Kidney (tissue), 14 donors: Measurements from ENCODE around the gene HINFP. TPM values are rescaled to one million over a fixed set of nuclear protein-coding genes. Genes with fewer than 3 reads are reported as not detected.
"Not testable (repeated sequence)": the region's sequence is repeated elsewhere in the genome, so short reads cannot be mapped to it uniquely, and the experiment has no call there.

Experiments used
- DNase-seq, 5 donors: peaks; one replicate each; pipeline ENCODE4 v3.0.0-alpha.2; 2013 to 2020
- FAIRE-seq: peaks from 2 replicates; lab custom pipeline; 2012; peaks lifted over from hg19 to GRCh38; lab: Jason Lieb, UNC
- H3K27ac ChIP-seq, 2 donors: one replicate each; pipeline ENCODE4 v1.7.0; 2013; ENCODE audit warnings: low read depth in 2 of 2, low read length in 2 of 2, inconsistent platforms in 1 of 2
- H3K27me3 ChIP-seq: one replicate; pipeline ENCODE4 v1.7.1; 2013; ENCODE audit warnings: low read length, inconsistent platforms; ENCODE audit not compliant: control insufficient read depth, insufficient read depth
- H3K36me3 ChIP-seq, 3 donors: one replicate each; pipeline versions ENCODE4 v1.7.0 to v1.7.1; 2013; ENCODE audit warnings: low read length in 3 of 3, control low read depth in 1 of 3, inconsistent platforms in 1 of 3; ENCODE audit not compliant: insufficient read depth in 3 of 3, control insufficient read depth in 2 of 3
- H3K4me1 ChIP-seq, 3 donors: one replicate each; pipeline versions ENCODE4 v1.7.0 to v1.7.1; 2013; ENCODE audit warnings: low read length in 3 of 3, inconsistent platforms in 1 of 3, low read depth in 1 of 3; ENCODE audit not compliant: control insufficient read depth in 2 of 3, insufficient read depth in 2 of 3
- H3K4me3 ChIP-seq, 3 donors: one replicate each; pipeline versions ENCODE4 v1.7.0 to v1.8.1; 2013; ENCODE audit warnings: low read length in 3 of 3, control low read depth in 1 of 3, inconsistent platforms in 1 of 3
- H3K9ac ChIP-seq, 3 donors: one replicate each; pipeline versions ENCODE4 v1.7.0 to v1.7.1; 2013; ENCODE audit warnings: low read length in 3 of 3, control low read depth in 1 of 3, inconsistent platforms in 1 of 3
- H3K9me3 ChIP-seq, 3 donors: one replicate each; pipeline versions ENCODE4 v1.7.0 to v1.7.1; 2013; ENCODE audit warnings: low read length in 3 of 3, control low read depth in 1 of 3, inconsistent platforms in 1 of 3; ENCODE audit not compliant: control insufficient read depth in 2 of 3, insufficient read depth in 1 of 3
- CTCF ChIP-seq: IDR thresholded peaks from 3 replicates; pipeline ENCODE4 v1.5.1; 2012; ENCODE audit warnings: mild to moderate bottlenecking, moderate library complexity, borderline replicate concordance; ENCODE audit not compliant: insufficient read depth; ENCODE audit errors: extremely low read depth
- intact Hi-C: fragments of 100-400 bp; cut with DNase I; formaldehyde crosslinking; loops from one replicate; pipeline ENCODE4 v1.11.1; 2022
- polyA plus RNA-seq: library from polyadenylated mRNA; stranded (reverse); fragments of 350-450 nt; fragmentation: Illumina TruSeq; extraction: RNeasy Lipid Tissue Mini Kit (QIAGEN cat#74804); gene quantifications from one replicate; pipeline ENCODE4 v1.2.3, GENCODE V29; 2014; ENCODE audit warnings: low read depth, low replicate concordance; ENCODE audit not compliant: insufficient read depth
- total RNA-seq: library from RNA; stranded (reverse); fragmentation: NEBNext Ultra II Directional; extraction: Animal tissue kit (Norgen Biotek cat#: 25700); gene quantifications from one replicate; pipeline ENCODE4 v1.2.1, GENCODE V29; 2021
- donor health status: control.
- donor health status: control.
- donor health status: control.
- donor health status: control.
- donor health status: control.
- donor health status: DM: yes; HTN: yes; CAD: no.
- donor health status: Normal renal cell carcinoma (clear cell type).

Gene HINFP
- total and polyA plus RNA-seq, 2 donors from 2014 or later, result 14.5 to 29.1 TPM

- no peak for FAIRE-seq
- H3K36me3 ChIP-seq, result peaks cover 0 to 6% (median 0%) of the 10 kb centered on the region in 3 donors
- intact Hi-C loops, result no loop called here
- H3K9me3 ChIP-seq, result no peaks in the 10 kb centered on the region
- H3K9ac ChIP-seq, result no peak overlapping the region
- no peaks in the 10 kb centered on the region for H3K27me3 ChIP-seq
- TF ChIP-seq CTCF, result no peak
- H3K4me3 ChIP-seq, result no peak overlapping the region
- no peak overlapping the region for H3K27ac ChIP-seq
- H3K4me1 ChIP-seq, result peaks cover 0 to 3% (median 0%) of the 10 kb centered on the region in 3 donors
- DNase-seq, result no peak
Measured at GRCh38 chr11:119181677-119182412, 60.5 kb downstream of the HINFP start.

GRCh38 chr11:119184399-119184798, 63.0 kb downstream of the HINFP start:
- intact Hi-C loops, H3K36me3 ChIP-seq, FAIRE-seq, H3K27me3 ChIP-seq, H3K9ac ChIP-seq, DNase-seq, H3K27ac ChIP-seq, H3K4me1 ChIP-seq, H3K9me3 ChIP-seq, H3K4me3 ChIP-seq: not testable (repeated sequence)

Other genes with a start within 250 kb of the HINFP start
- 1.1 TPM for gene CXCR5, start 237.7 kb upstream of the HINFP start, total RNA-seq
- gene CXCR5, start 237.7 kb upstream of the HINFP start, polyA plus RNA-seq, result not detected
- 57.5 TPM for gene BCL9L, start 195.7 kb upstream of the HINFP start, total RNA-seq
- gene BCL9L, start 195.7 kb upstream of the HINFP start, polyA plus RNA-seq, result 5.0 TPM
- gene UPK2, start 165.3 kb upstream of the HINFP start, total RNA-seq, result not detected
- not detected for gene UPK2, start 165.3 kb upstream of the HINFP start, polyA plus RNA-seq
- gene FOXR1, start 149.8 kb upstream of the HINFP start, total RNA-seq, result not detected
- gene FOXR1, start 149.8 kb upstream of the HINFP start, polyA plus RNA-seq, result not detected
- 45.0 TPM for gene CENATAC, start 123.4 kb upstream of the HINFP start, total RNA-seq
- gene CENATAC, start 123.4 kb upstream of the HINFP start, polyA plus RNA-seq, result 19.8 TPM
- gene RPS25, start 103.2 kb upstream of the HINFP start, total RNA-seq, result 852 TPM
- 1,047 TPM for gene RPS25, start 103.2 kb upstream of the HINFP start, polyA plus RNA-seq
- 82.6 TPM for gene TRAPPC4, start 102.8 kb upstream of the HINFP start, total RNA-seq
- gene TRAPPC4, start 102.8 kb upstream of the HINFP start, polyA plus RNA-seq, result 136 TPM
- gene SLC37A4, start 90.7 kb upstream of the HINFP start, total RNA-seq, result 49.5 TPM
- 115 TPM for gene SLC37A4, start 90.7 kb upstream of the HINFP start, polyA plus RNA-seq
- gene HYOU1, start 64.4 kb upstream of the HINFP start, total RNA-seq, result 187 TPM
- gene HYOU1, start 64.4 kb upstream of the HINFP start, polyA plus RNA-seq, result 69.0 TPM
- 40.8 TPM for gene VPS11, start 53.8 kb upstream of the HINFP start, total RNA-seq
- 40.0 TPM for gene VPS11, start 53.8 kb upstream of the HINFP start, polyA plus RNA-seq
- 16.7 TPM for gene HMBS, start 36.7 kb upstream of the HINFP start, total RNA-seq
- 32.3 TPM for gene HMBS, start 36.7 kb upstream of the HINFP start, polyA plus RNA-seq
- gene DPAGT1, start 19.7 kb upstream of the HINFP start, total RNA-seq, result 34.8 TPM
- 41.0 TPM for gene DPAGT1, start 19.7 kb upstream of the HINFP start, polyA plus RNA-seq
- gene C2CD2L, start 14.2 kb upstream of the HINFP start, total RNA-seq, result 16.0 TPM
- gene C2CD2L, start 14.2 kb upstream of the HINFP start, polyA plus RNA-seq, result 17.7 TPM
- 0.25 TPM for gene ABCG4, start 27.5 kb downstream of the HINFP start, total RNA-seq
- 0.52 TPM for gene ABCG4, start 27.5 kb downstream of the HINFP start, polyA plus RNA-seq
- gene NLRX1, start 47.1 kb downstream of the HINFP start, total RNA-seq, result 21.2 TPM
- gene NLRX1, start 47.1 kb downstream of the HINFP start, polyA plus RNA-seq, result 11.9 TPM
- gene NHERF4, start 63.9 kb downstream of the HINFP start, total RNA-seq, result 3.5 TPM
- 47.9 TPM for gene NHERF4, start 63.9 kb downstream of the HINFP start, polyA plus RNA-seq
- 20.6 TPM for gene CBL, start 84.8 kb downstream of the HINFP start, total RNA-seq
- 2.0 TPM for gene CBL, start 84.8 kb downstream of the HINFP start, polyA plus RNA-seq
- 137 TPM for gene MCAM, start 195.6 kb downstream of the HINFP start, total RNA-seq
- 42.1 TPM for gene MCAM, start 195.6 kb downstream of the HINFP start, polyA plus RNA-seq
- 23.5 TPM for gene RNF26, start 212.9 kb downstream of the HINFP start, total RNA-seq
- gene RNF26, start 212.9 kb downstream of the HINFP start, polyA plus RNA-seq, result 18.2 TPM
- gene C1QTNF5, start 219.3 kb downstream of the HINFP start, total RNA-seq, result 42.8 TPM
- 40.4 TPM for gene C1QTNF5, start 219.3 kb downstream of the HINFP start, polyA plus RNA-seq
- gene MFRP, start 225.1 kb downstream of the HINFP start, total RNA-seq, result not detected
- not detected for gene MFRP, start 225.1 kb downstream of the HINFP start, polyA plus RNA-seq